NCI-H2227 treated with DMSO at 0.1 percent for 48 hours (cell line): Measurements from ENCODE around the gene GOT1.
A peak's percentile ranks its signal among the peaks of the same experiment; 100 is the strongest.

ENCODE experiments used
- DNase-seq: peaks from one replicate; lab custom pipeline; 2025; lab: John Stamatoyannopoulos, UW

Gene GOT1

GRCh38 chr10:99430451-99431189 is at the start of gene GOT1:
TSS of gene GOT1 (minus strand) at chr10:99430624. CDS start at chr10:99430565, 59 bp downstream.
- DNase-seq = peak; percentile 95

- DNase-seq = no peak
These were observed 39.9 kb upstream of the GOT1 start for GRCh38 chr10:99470327-99470726.

GRCh38 chr10:99467236-99467999 is 37.0 kb upstream of the GOT1 start:
- no peak for DNase-seq

DNA sequence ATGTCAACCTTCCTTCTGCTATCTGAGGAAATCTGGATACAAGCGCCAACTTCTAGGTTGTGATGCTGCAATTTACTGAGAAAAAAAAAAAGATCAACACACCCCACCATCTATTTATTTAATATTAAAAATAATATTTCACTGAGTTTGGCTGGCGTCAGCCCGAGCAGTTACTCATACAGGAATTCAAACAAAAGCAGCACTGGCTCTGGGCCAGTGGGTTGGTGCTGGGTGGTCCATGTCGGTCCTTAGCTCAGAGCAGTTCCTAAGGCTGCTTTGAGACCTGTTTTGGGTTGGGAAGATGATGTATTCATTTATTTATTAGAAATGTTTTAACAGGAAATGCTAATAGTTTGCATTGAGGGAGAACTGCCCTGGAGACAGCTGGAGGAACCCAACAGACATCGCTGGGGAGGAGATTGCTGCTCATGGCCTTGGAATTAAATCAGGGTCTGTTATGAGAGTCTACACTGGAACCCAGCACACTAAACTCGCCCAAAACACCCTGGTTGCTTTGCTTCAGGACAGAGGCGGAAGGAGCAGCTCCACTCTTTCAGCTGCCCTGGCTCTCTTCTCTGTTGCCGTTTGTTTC is 36.3 kb upstream of the GOT1 start:
- DNase-seq = no peak

GRCh38 chr10:99461230-99461629 is 30.8 kb upstream of the GOT1 start:
- DNase-seq = no peak

DNA sequence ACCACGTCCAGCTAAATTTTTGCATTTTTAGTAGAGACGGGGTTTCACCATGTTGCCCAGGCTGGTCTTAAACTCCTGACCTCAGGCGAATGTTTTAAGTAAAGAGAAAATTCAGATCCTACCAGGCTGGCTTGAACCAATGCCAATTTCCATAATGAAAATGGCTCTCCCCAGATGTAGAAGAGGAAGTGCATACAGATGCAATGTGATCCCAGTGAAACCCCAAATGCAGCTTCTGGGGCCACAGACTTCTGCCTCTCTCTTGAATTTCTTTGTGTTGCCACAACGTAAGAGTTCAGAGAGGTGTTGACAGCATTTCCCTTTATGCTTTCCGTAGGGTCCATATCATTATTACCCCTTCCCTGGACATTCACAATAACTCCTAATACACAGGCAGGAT is 29.6 kb upstream of the GOT1 start:
- DNase-seq = no peak

- no peak for DNase-seq
These were observed 28.8 kb upstream of the GOT1 start for GRCh38 chr10:99459217-99459616.

DNA sequence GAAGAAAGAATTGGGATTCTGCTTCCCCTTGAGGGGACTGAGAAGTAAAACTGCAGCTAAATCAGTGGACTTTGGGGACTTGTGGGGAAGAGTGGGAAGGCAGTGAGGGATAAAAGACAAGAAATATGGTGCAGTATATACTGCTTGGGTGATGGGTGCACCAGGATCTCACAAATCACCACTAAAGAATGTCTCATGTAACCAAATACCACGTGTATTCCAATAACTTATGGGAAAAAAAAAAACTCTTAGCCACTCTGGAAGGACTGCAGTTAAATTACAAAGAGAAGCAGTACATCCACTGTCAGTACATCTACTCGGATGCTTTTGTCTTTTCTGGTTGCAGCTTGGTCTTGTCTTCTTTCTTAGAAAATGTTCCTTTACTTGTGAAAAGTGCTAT is 27.4 kb upstream of the GOT1 start:
- no peak for DNase-seq

DNA sequence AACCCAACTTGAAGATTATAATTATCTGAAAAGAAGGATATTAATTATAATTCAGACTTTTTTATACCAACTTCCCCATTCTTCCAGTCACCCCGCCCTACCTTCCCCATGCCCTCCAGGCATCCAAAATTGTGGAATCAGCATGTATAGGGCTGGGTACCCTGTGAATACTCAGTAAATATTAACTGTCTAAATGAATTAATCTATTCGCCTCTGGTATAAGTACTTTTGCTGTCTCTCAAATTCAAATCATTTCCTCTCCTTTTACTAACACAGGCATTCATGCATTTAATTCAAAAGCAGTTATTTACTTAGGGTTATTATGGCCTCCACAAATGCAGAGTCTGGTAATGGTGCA is 26.5 kb upstream of the GOT1 start:
- DNase-seq = no peak

GRCh38 chr10:99456207-99456930 is 25.9 kb upstream of the GOT1 start:
- DNase-seq = no peak

DNA sequence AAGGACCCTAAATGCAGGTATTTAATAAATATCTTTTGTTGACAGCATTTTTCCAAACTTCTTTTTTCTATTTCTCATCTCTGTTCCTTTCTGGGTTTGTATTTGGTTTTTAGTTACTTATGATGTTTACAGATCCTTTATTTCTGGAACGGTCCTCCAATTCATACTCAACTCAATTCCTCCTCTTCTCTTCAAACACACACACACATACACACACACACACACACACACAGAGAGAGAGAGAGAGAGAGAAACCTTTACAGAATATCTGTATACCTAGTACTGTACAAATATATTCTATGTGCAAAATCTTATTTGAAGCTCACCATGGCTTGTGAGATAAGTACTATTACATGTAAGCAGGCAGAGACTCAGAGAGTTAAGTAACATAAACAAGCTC is 21.6 kb upstream of the GOT1 start:
- DNase-seq = no peak

- DNase-seq = no peak
These were observed 21.0 kb upstream of the GOT1 start for GRCh38 chr10:99451499-99451788.

DNA sequence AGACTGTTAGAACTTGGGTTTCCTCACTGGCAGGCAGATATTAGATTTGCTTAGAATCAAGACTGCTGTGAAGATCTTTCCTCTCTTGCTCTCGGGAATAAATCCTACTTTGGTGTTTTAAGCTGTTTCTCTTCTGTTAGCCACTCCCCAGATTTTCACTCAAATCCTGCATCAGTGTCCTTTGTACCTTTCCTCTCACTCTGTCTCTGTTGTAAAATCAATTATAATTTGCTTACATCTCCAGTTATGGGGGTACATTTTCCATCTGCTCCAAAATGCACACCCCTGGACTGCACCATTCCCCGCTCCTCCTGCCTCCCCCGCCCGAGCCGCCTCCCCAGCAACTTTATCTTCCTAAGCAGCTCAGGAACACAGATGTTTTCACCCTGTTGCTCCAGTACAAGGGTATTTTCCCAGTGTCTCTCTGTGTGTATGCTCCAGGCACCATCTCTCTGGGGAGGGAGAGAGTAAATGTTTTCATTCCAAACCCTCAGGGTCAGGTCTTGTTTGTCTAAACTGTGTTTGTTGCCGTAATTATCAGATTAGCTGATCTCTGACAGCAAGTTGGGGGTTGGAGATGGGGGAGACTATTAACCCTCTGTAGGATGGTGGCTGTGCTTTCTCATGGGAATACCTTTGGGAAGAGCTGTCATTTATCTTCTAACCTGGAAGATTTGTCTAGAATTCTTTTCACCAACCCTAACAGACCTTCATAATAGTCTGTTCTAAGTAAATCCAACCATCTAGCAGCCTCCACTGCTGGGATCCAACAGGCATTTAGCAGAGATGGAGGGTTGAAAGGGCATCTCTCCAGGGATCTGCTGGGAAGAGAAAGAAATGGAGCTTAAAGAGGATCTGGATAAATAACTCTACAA is 20.4 kb upstream of the GOT1 start:
- DNase-seq = no peak

DNA sequence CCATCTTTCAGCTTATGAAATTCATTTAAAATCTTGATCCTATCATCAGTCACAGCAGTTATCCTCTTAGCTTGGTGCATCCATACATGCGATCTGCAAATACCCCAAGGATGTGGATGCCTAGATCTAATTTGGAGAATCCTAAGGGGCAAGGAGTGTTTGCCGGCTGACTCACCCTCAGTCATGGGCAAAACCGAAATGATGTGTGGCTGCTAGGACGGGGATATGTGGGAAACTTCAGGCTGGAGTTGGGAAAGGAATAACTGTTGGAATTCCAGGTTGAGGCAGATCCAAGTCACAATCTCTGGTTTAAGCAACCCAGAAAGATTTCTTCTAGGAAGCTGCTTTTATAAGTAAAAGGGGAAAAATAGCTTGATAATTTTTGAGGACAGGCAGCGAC is 19.7 kb upstream of the GOT1 start:
- no peak for DNase-seq

DNA sequence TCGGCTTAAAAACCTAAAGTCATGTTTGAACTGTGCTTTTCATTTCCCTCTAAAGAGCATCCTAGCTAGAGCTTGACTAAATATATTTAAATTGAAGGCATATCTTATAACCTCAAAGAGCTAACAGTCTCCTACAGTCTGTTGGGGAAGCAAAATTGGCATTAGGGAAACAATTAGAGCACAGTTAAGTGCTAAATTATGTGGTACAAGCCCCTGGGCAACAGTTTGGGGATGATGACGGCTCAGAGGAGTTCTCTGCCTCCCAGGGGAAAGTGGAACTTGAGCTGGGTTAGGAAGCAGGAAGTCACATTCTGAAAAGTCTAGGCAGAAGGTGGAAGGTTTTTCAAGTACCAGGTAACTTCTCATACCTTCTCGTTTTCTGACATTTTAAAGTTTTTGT is 18.6 kb upstream of the GOT1 start:
- DNase-seq = no peak

- DNase-seq = no peak
These were observed 14.1 kb upstream of the GOT1 start for GRCh38 chr10:99444383-99445045.

DNA sequence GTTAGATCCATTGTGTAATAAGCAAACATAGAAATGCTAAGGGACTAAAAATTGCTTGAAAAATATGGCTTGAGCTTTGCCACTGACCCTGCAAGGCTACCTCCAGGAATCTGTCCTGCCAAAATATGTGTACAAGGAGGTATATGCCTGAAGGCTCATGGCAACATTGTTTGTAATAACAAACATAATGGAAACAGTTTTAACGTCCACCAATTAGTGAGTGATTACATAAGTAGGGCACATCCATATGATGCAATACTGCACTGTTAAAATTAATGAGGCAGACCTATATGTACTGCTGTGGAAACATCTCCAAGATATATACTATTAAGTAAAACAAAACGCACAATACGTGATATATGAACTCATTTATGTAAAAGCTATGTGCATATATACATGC is 13.1 kb upstream of the GOT1 start:
- no peak for DNase-seq

- DNase-seq = no peak
These were observed 12.0 kb upstream of the GOT1 start for GRCh38 chr10:99442394-99442793.

DNA sequence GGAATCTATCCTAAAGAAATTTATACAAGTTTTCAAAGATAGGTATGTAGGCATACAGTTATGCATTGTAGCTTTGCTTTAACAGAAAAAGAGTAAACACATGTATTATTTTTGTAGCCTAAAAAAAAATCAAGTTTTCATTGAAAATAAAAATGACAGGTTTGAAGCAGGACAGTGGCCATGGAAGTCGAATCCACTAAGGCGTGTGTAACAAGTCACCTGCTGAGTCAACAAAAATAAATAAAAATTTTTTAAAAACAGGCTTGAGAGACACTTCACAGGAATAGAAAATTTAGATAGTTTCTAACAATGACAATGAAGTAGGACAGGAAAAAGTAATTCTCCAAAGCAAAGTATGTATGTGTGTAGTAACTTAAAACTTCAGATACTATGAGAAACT is 8.5 kb upstream of the GOT1 start:
- DNase-seq = no peak

DNA sequence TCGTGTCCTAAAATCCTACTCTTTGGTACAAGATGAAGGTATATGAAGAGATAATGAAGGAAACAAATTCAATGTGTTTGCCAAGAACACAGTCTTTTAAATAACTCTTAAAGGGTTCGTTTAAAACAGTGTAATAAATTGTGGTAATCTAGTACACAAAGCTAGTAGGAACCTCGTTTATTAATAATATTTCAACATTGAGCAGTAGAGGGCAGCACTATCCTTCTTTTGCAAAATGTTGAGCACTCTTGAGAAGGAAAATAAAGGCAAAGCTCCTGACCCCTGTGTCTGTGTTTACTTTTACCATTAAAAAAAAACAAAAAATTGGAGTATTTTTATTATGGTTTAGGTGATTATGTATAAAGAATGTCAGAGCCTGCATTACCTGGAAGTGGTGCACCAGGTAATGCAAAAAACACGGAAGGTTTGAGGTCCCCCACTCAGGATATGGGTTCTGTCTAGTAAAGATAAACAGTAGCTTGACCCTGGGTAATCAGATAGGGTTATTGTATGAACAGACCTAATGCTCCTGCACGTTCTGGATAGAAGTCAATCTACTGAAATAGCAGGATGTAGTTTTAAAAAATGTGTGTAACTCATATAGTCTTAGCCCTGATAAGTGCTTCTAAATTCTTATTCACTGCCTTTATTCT is 5.7 kb upstream of the GOT1 start:
- DNase-seq = peak; percentile 8
